H7 (cell line): ENCODE results near the gene STX3. TPM values are rescaled to one million over a fixed set of nuclear protein-coding genes. Genes with fewer than 3 reads are reported as not detected.

Source experiments
- DNase-seq: peaks from one replicate; pipeline ENCODE4 v3.0.0; 2012
- H3K27me3 ChIP-seq: 2 replicates; pipeline ENCODE4 v1.6.0; 2011; ENCODE audit warnings: mild to moderate bottlenecking, low read length; ENCODE audit not compliant: control insufficient read depth, insufficient read depth
- H3K36me3 ChIP-seq: replicated peaks from 2 replicates; pipeline ENCODE4 v1.5.1; 2011; ENCODE audit warnings: low read length; ENCODE audit not compliant: control insufficient read depth, insufficient read depth
- H3K4me3 ChIP-seq: 2 replicates; pipeline ENCODE4 v1.5.1; 2011; ENCODE audit warnings: low read depth, mild to moderate bottlenecking, control low read depth, low read length, moderate library complexity; ENCODE audit not compliant: insufficient read depth
- total RNA-seq: library from RNA; depleted of rRNA; stranded (reverse); fragments of >200 nt; shearing (Covaris generic); gene quantifications from 2 replicates; pipeline ENCODE4 v1.2.3, GENCODE V29; 2014; rRNA removed

STX3 gene
- total RNA-seq, 1 experiment from 2014 or later: 43.2 TPM

DNA sequence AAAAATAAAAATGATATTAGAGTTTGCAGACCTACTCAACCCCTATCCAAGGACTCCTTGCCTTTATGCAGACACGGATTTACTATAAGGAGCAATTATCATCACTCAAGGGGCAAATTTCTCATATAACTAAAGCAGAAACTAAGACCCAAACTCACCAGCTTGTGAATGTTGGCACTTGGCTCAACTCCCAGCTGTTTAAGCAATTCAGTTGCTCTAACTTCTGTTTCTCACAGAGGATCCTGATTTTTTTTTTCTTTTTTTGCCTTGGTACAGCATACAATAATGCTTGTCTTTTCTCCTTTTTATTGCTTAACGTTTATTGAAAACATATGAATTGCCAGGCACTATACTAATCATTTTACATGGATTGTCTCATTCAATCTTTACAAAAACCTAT is 99.7 kb downstream of the STX3 start:
- Histone ChIP-seq H3K36me3 (no peaks in the 10 kb centered on the region), H3K4me3 (no peak overlapping the region), H3K27me3 (no peaks in the 10 kb centered on the region)
- DNase-seq: no peak

Other genes with a start within 250 kb of the STX3 start
- gene OR4D9, start 243.8 kb upstream of the STX3 start, total RNA-seq: not detected in 2 replicates
- 18.4 and 27.3 TPM in 2 replicates for gene OSBP, start 139.6 kb upstream of the STX3 start, total RNA-seq
- gene PATL1, start 86.3 kb upstream of the STX3 start, total RNA-seq: 13.5 and 14.7 TPM in 2 replicates
- gene OR10V1, start 41.5 kb upstream of the STX3 start, total RNA-seq: not detected in 2 replicates
- gene MRPL16, start 55.4 kb downstream of the STX3 start, total RNA-seq: 90.7 and 113 TPM in 2 replicates
- not detected in 2 replicates for gene CBLIF, start 90.1 kb downstream of the STX3 start, total RNA-seq
- not detected in 2 replicates for gene TCN1, start 111.1 kb downstream of the STX3 start, total RNA-seq
- not detected in 2 replicates for gene OOSP3, start 123.4 kb downstream of the STX3 start, total RNA-seq
- 0.22 TPM in 1 of 2 replicates, not detected in the other for gene OOSP1, start 183.1 kb downstream of the STX3 start, total RNA-seq
- gene OOSP4A, start 208.7 kb downstream of the STX3 start, total RNA-seq: not detected in 2 replicates